ENCODE data around the gene ARHGAP15.

The ARHGAP15 gene

GRCh38 chr2:143259368-143259958 is 130.2 kb downstream of the ARHGAP15 start:
- no peak overlapping the region for H3K4me3 ChIP-seq (ENCODE audit: low read depth, low read length)

- no peak overlapping the region for H3K4me3 ChIP-seq (ENCODE audit: low read depth, low read length)
These were observed 132.8 kb downstream of the ARHGAP15 start for GRCh38 chr2:143261986-143262385.

- H3K4me3 ChIP-seq (ENCODE audit: low read depth, low read length), result no peak overlapping the region
These were observed 133.2 kb downstream of the ARHGAP15 start for GRCh38 chr2:143262389-143262788.

- no peak overlapping the region for H3K4me3 ChIP-seq (ENCODE audit: low read depth, low read length)
These were observed 133.9 kb downstream of the ARHGAP15 start for GRCh38 chr2:143263066-143263625.

GRCh38 chr2:143264851-143265250 is 135.6 kb downstream of the ARHGAP15 start:
- H3K4me3 ChIP-seq (ENCODE audit: low read depth, low read length), result no peak overlapping the region

- no peak overlapping the region for H3K4me3 ChIP-seq (ENCODE audit: low read depth, low read length)
These were observed 150.5 kb downstream of the ARHGAP15 start for GRCh38 chr2:143279672-143280071.

GRCh38 chr2:143280097-143280757 is 151.0 kb downstream of the ARHGAP15 start:
- no peak overlapping the region for H3K4me3 ChIP-seq (ENCODE audit: low read depth, low read length)

GRCh38 chr2:143282684-143283083 is 153.5 kb downstream of the ARHGAP15 start:
- H3K4me3 ChIP-seq (ENCODE audit: low read depth, low read length), result no peak overlapping the region

- no peak overlapping the region for H3K4me3 ChIP-seq (ENCODE audit: low read depth, low read length)
These were observed 155.0 kb downstream of the ARHGAP15 start for GRCh38 chr2:143284087-143284675.

GRCh38 chr2:143289025-143289424 is 159.8 kb downstream of the ARHGAP15 start:
- no peak overlapping the region for H3K4me3 ChIP-seq (ENCODE audit: low read depth, low read length)

- H3K4me3 ChIP-seq (ENCODE audit: low read depth, low read length), result no peak overlapping the region
These were observed 161.0 kb downstream of the ARHGAP15 start for GRCh38 chr2:143290221-143290620.

- H3K4me3 ChIP-seq (ENCODE audit: low read depth, low read length), result no peak overlapping the region
These were observed 164.8 kb downstream of the ARHGAP15 start for GRCh38 chr2:143294068-143294467.

GRCh38 chr2:143296089-143296488 is 166.9 kb downstream of the ARHGAP15 start:
- no peak overlapping the region for H3K4me3 ChIP-seq (ENCODE audit: low read depth, low read length)

- no peak overlapping the region for H3K4me3 ChIP-seq (ENCODE audit: low read depth, low read length)
These were observed 168.0 kb downstream of the ARHGAP15 start for GRCh38 chr2:143297182-143297581.

- H3K4me3 ChIP-seq (ENCODE audit: low read depth, low read length), result no peak overlapping the region
These were observed 171.3 kb downstream of the ARHGAP15 start for GRCh38 chr2:143300536-143300935.

GRCh38 chr2:143311426-143311825 is 182.2 kb downstream of the ARHGAP15 start:
- no peak overlapping the region for H3K4me3 ChIP-seq (ENCODE audit: low read depth, low read length)

GRCh38 chr2:143312441-143312840 is 183.2 kb downstream of the ARHGAP15 start:
- no peak overlapping the region for H3K4me3 ChIP-seq (ENCODE audit: low read depth, low read length)

GRCh38 chr2:143313861-143314260 is 184.6 kb downstream of the ARHGAP15 start:
- H3K4me3 ChIP-seq (ENCODE audit: low read depth, low read length), result no peak overlapping the region

- H3K4me3 ChIP-seq (ENCODE audit: low read depth, low read length), result no peak overlapping the region
These were observed 192.8 kb downstream of the ARHGAP15 start for GRCh38 chr2:143321994-143322393.

GRCh38 chr2:143329288-143329687 is 200.1 kb downstream of the ARHGAP15 start:
- no peak overlapping the region for H3K4me3 ChIP-seq (ENCODE audit: low read depth, low read length)

GRCh38 chr2:143333168-143333791 is 204.1 kb downstream of the ARHGAP15 start:
- no peak overlapping the region for H3K4me3 ChIP-seq (ENCODE audit: low read depth, low read length)

- no peak overlapping the region for H3K4me3 ChIP-seq (ENCODE audit: low read depth, low read length)
These were observed 204.6 kb downstream of the ARHGAP15 start for GRCh38 chr2:143333847-143334246.

All from iPS-11a (cell line).